Keratinocyte (primary cell): ENCODE results near the gene ZNF780A. TPM values are rescaled to one million over a fixed set of nuclear protein-coding genes. Genes with fewer than 3 reads are reported as not detected.
A peak's percentile ranks its signal among the peaks of the same experiment; 100 is the strongest.

Experiments
- DNase-seq: peaks from one replicate; pipeline ENCODE4 v3.0.0-alpha.2; 2011; ENCODE audit warnings: low read depth, missing footprints, low spot score
- FAIRE-seq: peaks from 2 replicates; lab custom pipeline; 2011; peaks lifted over from hg19 to GRCh38; lab: Jason Lieb, UNC
- H2AFZ ChIP-seq: 2 replicates; pipeline ENCODE4 v1.6.0; 2012; ENCODE audit warnings: low read length, control low read depth, inconsistent platforms; ENCODE audit not compliant: control insufficient read depth
- H3K27ac ChIP-seq: 2 replicates; pipeline ENCODE4 v1.5.1; 2011; ENCODE audit warnings: low read length; ENCODE audit not compliant: control insufficient read depth, insufficient read depth
- H3K27me3 ChIP-seq: 3 replicates; pipeline ENCODE4 v1.6.0; 2011; ENCODE audit warnings: low read length; ENCODE audit not compliant: control insufficient read depth, insufficient read depth; ENCODE audit errors: extremely low read depth
- H3K36me3 ChIP-seq, 2 experiments: 2 replicates in 1 of 2; 3 replicates in 1 of 2; pipeline ENCODE4 v1.5.1; 2011; ENCODE audit warnings: low read length in 2 of 2, mild to moderate bottlenecking in 1 of 2; ENCODE audit not compliant: control insufficient read depth in 2 of 2, insufficient read depth in 2 of 2; ENCODE audit errors: extremely low read depth in 1 of 2
- H3K4me1 ChIP-seq: 3 replicates; pipeline ENCODE4 v1.5.1; 2011; ENCODE audit warnings: low read length; ENCODE audit not compliant: control insufficient read depth, insufficient read depth; ENCODE audit errors: extremely low read depth
- H3K4me2 ChIP-seq: 3 replicates; pipeline ENCODE4 v1.6.0; 2011; ENCODE audit warnings: low read depth, low read length; ENCODE audit not compliant: control insufficient read depth, insufficient read depth; ENCODE audit errors: extremely low read depth
- H3K4me3 ChIP-seq, 3 experiments: fragments of 200-600 bp in 1 of 3; sonication (generic) in 1 of 3; 2 replicates in 2 of 3; 3 replicates in 1 of 3; pipeline ENCODE4 v1.5.1; 2011 to 2016; ENCODE audit warnings: low read length in 3 of 3, mild to moderate bottlenecking in 3 of 3, control low read depth in 2 of 3, inconsistent platforms in 1 of 3, low read depth in 1 of 3, mixed read lengths in 1 of 3, mixed run types in 1 of 3, moderate library complexity in 1 of 3; ENCODE audit not compliant: control insufficient read depth in 2 of 3, insufficient read depth in 2 of 3; ENCODE audit errors: extremely low read depth in 1 of 3
- H3K79me2 ChIP-seq: 2 replicates; pipeline ENCODE4 v1.6.0; 2012; ENCODE audit warnings: low read length; ENCODE audit not compliant: control insufficient read depth, insufficient read depth
- H3K9ac ChIP-seq: 3 replicates; pipeline ENCODE4 v1.6.0; 2011; ENCODE audit warnings: low read length; ENCODE audit not compliant: control insufficient read depth, insufficient read depth; ENCODE audit errors: extremely low read depth
- H3K9me1 ChIP-seq: 3 replicates; pipeline ENCODE4 v1.6.0; 2011; ENCODE audit warnings: low read length; ENCODE audit not compliant: control insufficient read depth, insufficient read depth; ENCODE audit errors: extremely low read depth
- H3K9me3 ChIP-seq: 2 replicates; pipeline ENCODE4 v1.5.1; 2012; ENCODE audit warnings: low read depth, low read length; ENCODE audit not compliant: control insufficient read depth
- H4K20me1 ChIP-seq: 3 replicates; pipeline ENCODE4 v1.6.0; 2011; ENCODE audit warnings: low read length; ENCODE audit not compliant: control insufficient read depth, insufficient read depth; ENCODE audit errors: extremely low read depth
- EZH2 ChIP-seq: IDR thresholded peaks from one replicate; pipeline ENCODE4 v1.6.1; 2012; ENCODE audit warnings: inconsistent platforms, mild to moderate bottlenecking, low read length, moderate library complexity
- dilution Hi-C: fragments of 300-500 bp; cut with MboI; formaldehyde crosslinking; loops from one replicate; pipeline ENCODE4 v1.7.0; 2020; ENCODE audit warnings: low sequenced_read_pairs; ENCODE audit not compliant: extremely low pct_ligation_motif_present
- polyA plus RNA-seq, 5 experiments: library from polyadenylated mRNA; depleted of rRNA in 3 of 5; stranded (reverse) in 3 of 5; stranded (forward) in 1 of 5; unstranded in 1 of 5; fragments of >200 nt; gene quantifications; 1 replicate in 1 of 5; 2 replicates in 3 of 5; 3 replicates in 1 of 5; pipeline versions ENCODE4 v1.2.1 to v1.2.3, GENCODE V29; 2011 to 2012; ENCODE audit warnings: missing spikeins in 2 of 5, low read depth in 1 of 5, low replicate concordance in 1 of 5
- TF ChIP-seq, protein P1 (sequence below), 3 experiments: IDR thresholded peaks in 1 of 3; conservative IDR thresholded peaks in 1 of 3; optimal IDR thresholded peaks in 1 of 3; 2 replicates in 2 of 3; 3 replicates in 1 of 3; pipeline versions ENCODE3 to v1.5.1; 2011; ENCODE audit warnings: low read length in 3 of 3, mild to moderate bottlenecking in 3 of 3, moderate library complexity in 2 of 3, control low read depth in 1 of 3, inconsistent platforms in 1 of 3; ENCODE audit not compliant: insufficient read depth in 2 of 3; ENCODE audit errors: extremely low read depth in 1 of 3

ZNF780A gene
- polyA plus RNA-seq, 1 donor (not counting 4 experiments of a cell fraction or from before 2014, with no cell fraction given), result 19.0 TPM

GRCh38 chr19:40057166-40057565, 33.6 kb downstream of the ZNF780A start:
- Histone ChIP-seq H4K20me1 (no peaks in the 10 kb centered on the region), H3K4me2 (peak overlapping the region; percentile 99), H3K4me1 (peaks cover 11% of the 10 kb centered on the region), H3K9me1 (no peaks in the 10 kb centered on the region), H3K9ac (no peak overlapping the region), H3K27me3 (no peaks in the 10 kb centered on the region), H2AFZ (no peak overlapping the region), H3K27ac (no peak overlapping the region), H3K9me3 (peaks cover 2% of the 10 kb centered on the region), H3K36me3 (no peaks in the 10 kb centered on the region), H3K4me3 (no peak overlapping the region), H3K79me2 (peaks cover 22% of the 10 kb centered on the region)
- no peak for DNase-seq
- dilution Hi-C loops, result no loop called here
- TF ChIP-seq, protein P1, sequence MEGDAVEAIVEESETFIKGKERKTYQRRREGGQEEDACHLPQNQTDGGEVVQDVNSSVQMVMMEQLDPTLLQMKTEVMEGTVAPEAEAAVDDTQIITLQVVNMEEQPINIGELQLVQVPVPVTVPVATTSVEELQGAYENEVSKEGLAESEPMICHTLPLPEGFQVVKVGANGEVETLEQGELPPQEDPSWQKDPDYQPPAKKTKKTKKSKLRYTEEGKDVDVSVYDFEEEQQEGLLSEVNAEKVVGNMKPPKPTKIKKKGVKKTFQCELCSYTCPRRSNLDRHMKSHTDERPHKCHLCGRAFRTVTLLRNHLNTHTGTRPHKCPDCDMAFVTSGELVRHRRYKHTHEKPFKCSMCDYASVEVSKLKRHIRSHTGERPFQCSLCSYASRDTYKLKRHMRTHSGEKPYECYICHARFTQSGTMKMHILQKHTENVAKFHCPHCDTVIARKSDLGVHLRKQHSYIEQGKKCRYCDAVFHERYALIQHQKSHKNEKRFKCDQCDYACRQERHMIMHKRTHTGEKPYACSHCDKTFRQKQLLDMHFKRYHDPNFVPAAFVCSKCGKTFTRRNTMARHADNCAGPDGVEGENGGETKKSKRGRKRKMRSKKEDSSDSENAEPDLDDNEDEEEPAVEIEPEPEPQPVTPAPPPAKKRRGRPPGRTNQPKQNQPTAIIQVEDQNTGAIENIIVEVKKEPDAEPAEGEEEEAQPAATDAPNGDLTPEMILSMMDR (optimal IDR thresholded peaks at IDR 0.05 in 1 of 3, IDR thresholded peaks at IDR 0.05 in 1 of 3, conservative IDR thresholded peaks at IDR 0.05 in 1 of 3; ENCODE audit: extremely low read depth in 1 of 3, insufficient read depth in 2 of 3, low read length in 3 of 3), result no peak
- no peak for FAIRE-seq

GRCh38 chr19:40056505-40056904, 34.2 kb downstream of the ZNF780A start:
- Histone ChIP-seq H3K36me3 (no peaks in the 10 kb centered on the region), H3K4me1 (peaks cover 11% of the 10 kb centered on the region), H3K27ac (no peak overlapping the region), H3K9me1 (no peaks in the 10 kb centered on the region), H3K9ac (peak overlapping the region; percentile 61), H3K4me3 (peak overlapping the region; percentile 64 to 97 (median 84)), H3K27me3 (no peaks in the 10 kb centered on the region), H2AFZ (peak overlapping the region; percentile 92), H3K79me2 (peaks cover 24% of the 10 kb centered on the region), H4K20me1 (no peaks in the 10 kb centered on the region), H3K4me2 (peak overlapping the region; percentile 99), H3K9me3 (peaks cover 2% of the 10 kb centered on the region)
- TF ChIP-seq EZH2, result no peak
- TF ChIP-seq, protein P1 (optimal IDR thresholded peaks at IDR 0.05 in 1 of 3, IDR thresholded peaks at IDR 0.05 in 1 of 3, conservative IDR thresholded peaks at IDR 0.05 in 1 of 3; ENCODE audit: extremely low read depth in 1 of 3, insufficient read depth in 2 of 3, low read length in 3 of 3), result no peak
- FAIRE-seq (no peak), DNase-seq (no peak)
- dilution Hi-C loops, result no loop called here
